Measurements from ENCODE around the gene CTSE. TPM values are rescaled to one million over a fixed set of nuclear protein-coding genes. Genes with fewer than 3 reads are reported as not detected.
"Not testable (repeated sequence)": the region's sequence is repeated elsewhere in the genome, so short reads cannot be mapped to it uniquely, and the experiment has no call there.

Gene CTSE
- polyA plus RNA-seq, 1 donor = 0.20 TPM

GRCh38 chr1:206014601-206015000 lies 9.1 kb downstream of the CTSE start:
- DNase-seq (ENCODE audit: low read depth) = no peak

- no peak for DNase-seq (ENCODE audit: low read depth)
Observed at GRCh38 chr1:206013026-206013795, 10.5 kb downstream of the CTSE start.

GRCh38 chr1:206012086-206012859 lies 11.4 kb downstream of the CTSE start:
- DNase-seq (ENCODE audit: low read depth) = no peak

GRCh38 chr1:206011057-206011456 lies 12.6 kb downstream of the CTSE start:
- DNase-seq (ENCODE audit: low read depth) = no peak

GRCh38 chr1:206010060-206010459 lies 13.6 kb downstream of the CTSE start:
- no peak for DNase-seq (ENCODE audit: low read depth)

GRCh38 chr1:206006946-206007345 lies 16.7 kb downstream of the CTSE start:
- no peak for DNase-seq (ENCODE audit: low read depth)

GRCh38 chr1:206005778-206006180 lies 17.9 kb downstream of the CTSE start:
- DNase-seq (ENCODE audit: low read depth) = no peak

GRCh38 chr1:206005234-206005633 lies 18.5 kb downstream of the CTSE start:
- no peak for DNase-seq (ENCODE audit: low read depth)

GRCh38 chr1:206004826-206005225 lies 18.9 kb downstream of the CTSE start:
- no peak for DNase-seq (ENCODE audit: low read depth)

- no peak for DNase-seq (ENCODE audit: low read depth)
Observed at GRCh38 chr1:206003854-206004800, 19.6 kb downstream of the CTSE start.

GRCh38 chr1:206002871-206003801 lies 20.6 kb downstream of the CTSE start, which contains the start of gene RAB7B:
Gene RAB7B, minus strand, starts transcription at chr1:206003395. Its CDS starts 9,260 bp downstream, at chr1:205994135.
- peak; percentile 56 for DNase-seq (ENCODE audit: low read depth)

- no peak for DNase-seq (ENCODE audit: low read depth)
Observed at GRCh38 chr1:206002160-206002559, 21.5 kb downstream of the CTSE start.

- DNase-seq (ENCODE audit: low read depth) = no peak
Observed at GRCh38 chr1:206001476-206001888, 22.2 kb downstream of the CTSE start.

- DNase-seq (ENCODE audit: low read depth) = no peak
Observed at GRCh38 chr1:206000641-206001339, 22.9 kb downstream of the CTSE start.

GRCh38 chr1:205998457-205999241 lies 25.0 kb downstream of the CTSE start:
- DNase-seq (ENCODE audit: low read depth) = no peak

- DNase-seq (ENCODE audit: low read depth) = not testable (repeated sequence)
Observed at GRCh38 chr1:205996641-205997040, 27.1 kb downstream of the CTSE start.

GRCh38 chr1:205994346-205994745 lies 29.3 kb downstream of the CTSE start:
- no peak for DNase-seq (ENCODE audit: low read depth)

GRCh38 chr1:205993068-205993467 lies 30.6 kb downstream of the CTSE start:
- no peak for DNase-seq (ENCODE audit: low read depth)

- no peak for DNase-seq (ENCODE audit: low read depth)
Observed at GRCh38 chr1:205992218-205992882, 31.3 kb downstream of the CTSE start.
